BJ (cell line): ENCODE results near the gene TACR2. TPM values are rescaled to one million over a fixed set of nuclear protein-coding genes. Genes with fewer than 3 reads are reported as not detected.
"Not testable (repeated sequence)": the region's sequence is repeated elsewhere in the genome, so short reads cannot be mapped to it uniquely, and the experiment has no call there.

Source experiments
- CTCF ChIA-PET: fragments of 350-600 bp; formaldehyde crosslinking; extraction: SDS; loops from one replicate; lab custom pipeline; 2021; ENCODE audit warnings: antibody characterized with exemption, inconsistent platforms; lab: Yijun Ruan, JAX
- POLR2A ChIA-PET: fragments of 300-600 bp; sonication (Branson Sonifier 250); formaldehyde crosslinking; extraction: SDS; loops from one replicate; lab custom pipeline; 2021; ENCODE audit warnings: antibody characterized with exemption; lab: Charles Lee
- DNase-seq: peaks from one replicate; pipeline ENCODE4 v3.0.0-alpha.2; 2011; ENCODE audit warnings: low read depth
- H3K27me3 ChIP-seq: 2 replicates; pipeline ENCODE4 v1.6.0; 2011; ENCODE audit warnings: low read length; ENCODE audit not compliant: control insufficient read depth, insufficient read depth
- H3K36me3 ChIP-seq: 2 replicates; pipeline ENCODE4 v1.5.1; 2011; ENCODE audit warnings: low read length; ENCODE audit not compliant: control insufficient read depth, insufficient read depth
- H3K4me3 ChIP-seq: 2 replicates; pipeline ENCODE4 v1.5.1; 2011; ENCODE audit warnings: low read depth, mild to moderate bottlenecking, control low read depth, low read length
- CTCF ChIP-seq: IDR thresholded peaks from 2 replicates; pipeline ENCODE4 v1.5.1; 2011; ENCODE audit warnings: low read depth, mild to moderate bottlenecking, control low read depth, inconsistent platforms, low read length, moderate library complexity; ENCODE audit not compliant: insufficient read depth
- polyA plus RNA-seq: library from polyadenylated mRNA; depleted of rRNA; stranded (reverse); fragments of >200 nt; gene quantifications from 2 replicates; pipeline ENCODE4 v1.2.3, GENCODE V29; 2011

Gene TACR2
- polyA plus RNA-seq, 1 experiment, result 0.09 TPM

- no peak for DNase-seq
- ChIA-PET POLR2A (no interaction called here), CTCF (interaction anchor here (0.6 to 0.7 kb wide), 2 partner anchors 11 to 36 kb away, joined by 3 to 4 read pairs; no protein-coding TSS in a partner anchor)
- TF ChIP-seq CTCF, result no peak
- Histone ChIP-seq H3K27me3 (peaks cover 6% of the 10 kb centered on the region), H3K36me3 (no peaks in the 10 kb centered on the region), H3K4me3 (no peak overlapping the region)
Measured at GRCh38 chr10:69455006-69455763, 38.5 kb upstream of the TACR2 start.

GRCh38 chr10:69453795-69454194, 37.1 kb upstream of the TACR2 start:
- Histone ChIP-seq H3K4me3 (no peak overlapping the region), H3K27me3 (peaks cover 6% of the 10 kb centered on the region), H3K36me3 (no peaks in the 10 kb centered on the region)
- no peak for DNase-seq
- CTCF ChIA-PET, result no interaction called here
- POLR2A ChIA-PET, result no interaction called here
- TF ChIP-seq CTCF, result no peak

GRCh38 chr10:69452676-69453415, 36.1 kb upstream of the TACR2 start:
- no peak for DNase-seq
- Histone ChIP-seq H3K4me3 (no peak overlapping the region), H3K36me3 (no peaks in the 10 kb centered on the region), H3K27me3 (peaks cover 6% of the 10 kb centered on the region)
- ChIA-PET CTCF (no interaction called here), POLR2A (no interaction called here)
- no peak for TF ChIP-seq CTCF

DNA sequence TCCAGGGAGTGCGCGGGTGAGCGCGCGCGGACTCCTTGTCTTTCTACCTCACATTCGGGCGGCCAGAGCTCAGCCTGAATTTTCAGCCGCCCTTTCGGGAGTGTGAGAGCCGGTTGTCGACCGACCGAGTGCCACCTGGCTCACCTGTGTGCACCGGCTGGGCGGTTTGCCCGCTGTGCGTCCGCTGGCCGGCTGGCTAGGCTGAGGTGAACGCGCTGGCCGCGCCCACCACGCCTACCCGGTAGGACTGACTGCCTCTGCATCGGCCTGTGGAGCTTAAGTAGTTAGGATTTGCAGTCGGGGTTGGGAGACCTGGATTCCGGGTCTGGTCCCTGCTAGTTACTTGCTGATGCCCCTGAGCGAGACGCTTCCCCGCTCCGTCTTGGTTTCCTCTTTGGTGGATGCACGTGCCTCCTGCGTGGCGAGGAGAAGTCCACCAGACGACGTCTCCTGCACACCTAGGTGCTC, 35.1 kb upstream of the TACR2 start:
- no peak for DNase-seq
- H3K27me3 ChIP-seq, result peaks cover 6% of the 10 kb centered on the region
- H3K4me3 ChIP-seq, result peak overlapping the region; percentile 48
- CTCF ChIA-PET, result interaction anchor here (4.2 kb wide), 1 partner anchor 13 kb away, joined by 17 read pairs; no protein-coding TSS in a partner anchor
- POLR2A ChIA-PET, result no interaction called here
- H3K36me3 ChIP-seq, result no peaks in the 10 kb centered on the region
- TF ChIP-seq CTCF, result no peak

GRCh38 chr10:69451209-69451783, 34.6 kb upstream of the TACR2 start, which contains the start of gene TSPAN15:
TSS of gene TSPAN15 (plus strand) at chr10:69451465. CDS start at chr10:69451595, 130 bp downstream.
- POLR2A ChIA-PET, result no interaction called here
- H3K27me3 ChIP-seq, result peaks cover 6% of the 10 kb centered on the region
- no peak for TF ChIP-seq CTCF
- H3K36me3 ChIP-seq, result no peaks in the 10 kb centered on the region
- H3K4me3 ChIP-seq, result peak within 1 kb of the TSS; percentile 48
- CTCF ChIA-PET, result interaction anchor here (1.3 to 4.2 kb wide), 3 partner anchors 12 to 20 kb away, joined by 3 to 17 read pairs (median 6); no protein-coding TSS in a partner anchor
- no peak for DNase-seq

DNA sequence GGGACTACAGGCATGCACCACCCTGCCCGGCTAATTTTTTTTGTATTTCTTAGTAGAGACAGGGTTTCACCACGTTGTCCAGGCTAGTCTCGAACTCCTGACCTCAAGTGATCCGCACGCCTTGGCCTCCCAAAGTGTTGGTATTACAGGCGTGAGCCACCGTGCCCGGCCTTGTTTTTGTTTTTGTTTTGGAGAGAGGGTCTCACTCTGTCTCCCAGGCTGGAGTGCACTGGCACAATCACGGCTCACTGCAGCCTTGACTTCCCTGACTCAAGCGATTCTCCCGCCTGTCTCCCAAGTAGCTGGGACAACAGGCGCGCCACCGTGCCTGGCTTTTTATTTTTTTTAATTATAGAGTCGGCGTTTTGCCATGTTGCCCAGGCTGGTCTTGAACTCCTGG, 33.7 kb upstream of the TACR2 start:
- H3K36me3 ChIP-seq, H3K27me3 ChIP-seq, POLR2A ChIA-PET, H3K4me3 ChIP-seq, DNase-seq: not testable (repeated sequence)
- CTCF ChIA-PET, result interaction anchor here (0.6 to 4.2 kb wide), 6 partner anchors 10 to 283 kb away, joined by 3 to 17 read pairs (median 4); no protein-coding TSS in a partner anchor
